Measurements from ENCODE around the gene MRPL52.

- no peak for TF ChIP-seq REST (IDR thresholded peaks at IDR 0.05; ENCODE audit: insufficient replicate concordance, low read depth)
- no peak for TF ChIP-seq CTCF (IDR thresholded peaks at IDR 0.05; ENCODE audit: insufficient read depth, low read length)
Observed at GRCh38 chr14:22800346-22800745, 29.3 kb upstream of the MRPL52 start.
